ENCODE measurements around the gene NUMBL.

NUMBL gene

DNA sequence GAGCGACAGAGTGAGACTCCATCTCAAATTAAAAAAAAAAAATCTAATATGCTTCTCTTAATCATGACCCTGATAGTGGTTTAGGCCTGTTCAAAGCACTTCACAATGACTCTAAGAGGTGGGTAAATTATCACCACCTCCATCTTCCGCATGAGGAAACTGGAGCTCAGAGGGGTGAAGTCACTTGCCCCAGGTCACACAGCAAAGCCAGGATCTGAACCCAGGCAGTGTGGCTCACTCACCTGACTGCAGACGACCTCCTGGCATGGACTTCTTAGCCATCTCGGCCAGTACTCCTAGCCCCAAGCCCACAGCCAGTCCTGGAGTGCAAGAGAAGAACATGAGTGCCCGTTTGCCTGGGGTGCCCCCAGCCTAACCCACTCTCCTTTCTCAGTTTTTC is 19.4 kb upstream of the NUMBL start:
- TF ChIP-seq REST (IDR thresholded peaks at IDR 0.05; ENCODE audit: insufficient read depth in 1 of 2, low read depth in 2 of 2, low read length in 2 of 2): no peak
- no peak for TF ChIP-seq POLR2AphosphoS5 (IDR thresholded peaks at IDR 0.05; ENCODE audit: low read depth, low read length)
- no peak for TF ChIP-seq SIN3A (IDR thresholded peaks at IDR 0.05; ENCODE audit: borderline replicate concordance, insufficient read depth, low read length)
- TF ChIP-seq TAF1 (IDR thresholded peaks at IDR 0.05; ENCODE audit: borderline replicate concordance, insufficient read depth, low read length): no peak
- no peak for TF ChIP-seq FOXP2 (optimal IDR thresholded peaks at IDR 0.05; ENCODE audit: borderline replicate concordance, extremely low read depth, extremely low read length, insufficient read depth)

DNA sequence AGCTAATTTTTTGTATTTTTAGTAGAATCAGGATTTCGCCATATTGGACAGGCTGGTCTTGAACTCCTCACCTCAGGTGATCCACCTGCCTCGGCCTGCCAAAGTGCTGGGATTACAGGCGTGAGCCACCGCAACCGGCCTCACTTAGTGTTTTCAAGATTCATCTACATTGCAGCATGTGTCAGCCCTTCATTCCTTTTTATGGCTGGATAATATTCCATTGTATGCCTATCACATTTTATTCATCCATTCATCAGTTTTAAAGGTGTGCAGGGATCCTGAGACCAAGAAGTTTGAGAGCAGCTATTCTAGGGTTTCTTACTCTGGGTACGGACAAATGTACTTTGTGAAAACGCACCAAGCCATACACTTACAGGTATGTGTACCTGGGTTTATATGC is 17.2 kb upstream of the NUMBL start:
- TF ChIP-seq FOXP2 (optimal IDR thresholded peaks at IDR 0.05; ENCODE audit: borderline replicate concordance, extremely low read depth, extremely low read length, insufficient read depth): no peak

DNA sequence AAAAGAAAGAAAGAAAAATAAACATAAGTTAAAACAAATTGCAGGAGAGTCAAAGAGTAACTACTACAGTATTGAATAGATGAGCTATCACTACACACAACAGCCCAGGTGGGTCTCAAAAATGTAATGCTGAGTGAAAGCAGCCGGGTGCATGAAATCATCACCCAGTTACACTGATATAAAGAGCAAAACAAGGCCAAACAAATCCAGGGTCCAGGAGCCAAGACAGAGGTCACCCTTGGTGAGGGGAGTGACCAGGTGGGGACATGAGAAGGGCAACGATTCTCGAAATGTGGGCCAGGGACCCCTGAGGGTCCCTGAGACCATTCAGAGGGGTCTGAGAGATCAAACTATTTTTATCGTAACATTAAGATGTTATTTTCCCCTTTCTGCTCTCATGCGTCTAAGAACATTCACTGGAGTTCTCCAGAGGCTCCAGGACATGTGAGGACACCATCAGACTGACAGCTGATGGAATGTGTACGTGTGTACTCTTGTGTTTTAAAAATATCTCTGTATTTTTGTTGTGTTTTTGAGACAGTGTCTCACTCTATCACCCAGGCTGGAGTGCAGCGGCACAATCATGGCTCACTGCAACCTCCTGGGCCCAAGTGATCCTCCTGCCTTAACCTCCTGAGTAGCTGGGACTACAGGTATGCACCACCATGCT is 15.6 kb upstream of the NUMBL start:
- TF ChIP-seq FOXP2 (optimal IDR thresholded peaks at IDR 0.05; ENCODE audit: borderline replicate concordance, extremely low read depth, extremely low read length, insufficient read depth) (no peak), POLR2AphosphoS5 (IDR thresholded peaks at IDR 0.05; ENCODE audit: low read depth, low read length) (no peak), REST (IDR thresholded peaks at IDR 0.05; ENCODE audit: insufficient read depth in 1 of 2, low read depth in 2 of 2, low read length in 2 of 2) (no peak), SIN3A (IDR thresholded peaks at IDR 0.05; ENCODE audit: borderline replicate concordance, insufficient read depth, low read length) (no peak), TAF1 (IDR thresholded peaks at IDR 0.05; ENCODE audit: borderline replicate concordance, insufficient read depth, low read length) (no peak)

DNA sequence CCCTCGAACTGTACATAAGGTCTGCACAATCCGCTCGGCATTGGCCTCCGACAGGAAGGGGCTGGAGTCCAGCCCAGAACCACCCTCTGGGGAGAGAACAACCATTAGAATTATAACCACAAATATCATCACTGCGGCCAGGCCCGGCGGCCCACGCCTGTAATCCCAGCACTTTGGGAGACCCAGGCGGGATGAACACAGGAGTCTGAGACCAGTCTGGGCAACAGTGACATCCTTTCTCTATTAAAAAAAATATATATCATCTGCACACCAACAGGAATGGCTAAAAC is 14.9 kb upstream of the NUMBL start:
- TF ChIP-seq REST (IDR thresholded peaks at IDR 0.05; ENCODE audit: insufficient read depth in 1 of 2, low read depth in 2 of 2, low read length in 2 of 2) (no peak), TAF1 (IDR thresholded peaks at IDR 0.05; ENCODE audit: borderline replicate concordance, insufficient read depth, low read length) (no peak), POLR2AphosphoS5 (IDR thresholded peaks at IDR 0.05; ENCODE audit: low read depth, low read length) (no peak)

- TF ChIP-seq FOXP2 (optimal IDR thresholded peaks at IDR 0.05; ENCODE audit: borderline replicate concordance, extremely low read depth, extremely low read length, insufficient read depth): no peak
- no peak for TF ChIP-seq REST (IDR thresholded peaks at IDR 0.05; ENCODE audit: insufficient read depth in 1 of 2, low read depth in 2 of 2, low read length in 2 of 2)
- no peak for TF ChIP-seq POLR2AphosphoS5 (IDR thresholded peaks at IDR 0.05; ENCODE audit: low read depth, low read length)
- TF ChIP-seq SIN3A (IDR thresholded peaks at IDR 0.05; ENCODE audit: borderline replicate concordance, insufficient read depth, low read length): no peak
- no peak for TF ChIP-seq TAF1 (IDR thresholded peaks at IDR 0.05; ENCODE audit: borderline replicate concordance, insufficient read depth, low read length)
Observed at GRCh38 chr19:40704491-40705361, 14.3 kb upstream of the NUMBL start.
